ENCODE data around the gene MSL3B.

MSL3B gene

DNA sequence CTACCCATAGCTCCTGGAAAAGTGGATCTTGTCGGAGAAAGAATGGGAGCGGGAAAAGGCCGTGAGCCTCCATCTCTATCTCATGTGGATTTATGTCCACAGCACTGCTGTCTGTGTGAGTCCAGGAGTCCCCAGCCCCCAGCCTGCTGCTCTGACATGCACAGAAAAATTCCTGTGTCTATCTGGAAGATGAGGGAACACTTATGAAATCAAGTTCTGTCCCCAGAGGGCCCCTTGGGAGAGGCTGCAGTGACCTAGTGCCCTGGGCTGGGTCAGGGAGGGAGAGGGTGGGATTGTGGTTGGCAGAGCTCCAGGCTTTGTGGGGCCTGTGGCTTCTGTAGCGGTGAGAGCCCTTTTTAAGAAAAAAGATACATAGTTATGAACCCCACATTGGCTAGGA lies 51.4 kb downstream of the MSL3B start:
- TF ChIP-seq, protein P1, sequence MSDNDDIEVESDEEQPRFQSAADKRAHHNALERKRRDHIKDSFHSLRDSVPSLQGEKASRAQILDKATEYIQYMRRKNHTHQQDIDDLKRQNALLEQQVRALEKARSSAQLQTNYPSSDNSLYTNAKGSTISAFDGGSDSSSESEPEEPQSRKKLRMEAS (IDR thresholded peaks at IDR 0.05): no peak
- TF ChIP-seq CTCF (IDR thresholded peaks at IDR 0.05 in 2 of 3, conservative IDR thresholded peaks at IDR 0.05 in 1 of 3; ENCODE audit: borderline replicate concordance in 1 of 3, insufficient read depth in 1 of 3, low read depth in 2 of 3, low read length in 2 of 3): no peak
- no peak for TF ChIP-seq ZFX (IDR thresholded peaks at IDR 0.05)
- no peak for TF ChIP-seq SIN3A (IDR thresholded peaks at IDR 0.05; ENCODE audit: low read depth)
- no peak for TF ChIP-seq RAD21 (IDR thresholded peaks at IDR 0.05; ENCODE audit: low read depth)
- TF ChIP-seq POLR2A (IDR thresholded peaks at IDR 0.05; ENCODE audit: borderline replicate concordance, extremely low read depth, insufficient read depth, insufficient read length): no peak
- TF ChIP-seq ELF1 (IDR thresholded peaks at IDR 0.05; ENCODE audit: borderline replicate concordance, low read depth): no peak
- no peak overlapping the region for H3K4me2 ChIP-seq (ENCODE audit: low read length)
- H3K4me3 ChIP-seq (replicated peaks in 1 of 2; ENCODE audit: low read depth in 1 of 2, low read length in 2 of 2): no peak overlapping the region
- H3K9me3 ChIP-seq (ENCODE audit: control insufficient read depth in 1 of 2, insufficient read depth in 1 of 2, low read depth in 1 of 2, low read length in 2 of 2): no peaks in the 10 kb centered on the region
- H2AFZ ChIP-seq (ENCODE audit: low read depth, low read length, poor library complexity, severe bottlenecking): no peak overlapping the region
- no peak for DNase-seq (ENCODE audit: low read depth, low spot score)
- ChIA-PET POLR2A (no interaction called here), RAD21 (ENCODE audit: low non-redundant PET in 1 of 2, low total read pairs in 2 of 2, uncharacterized antibody in 2 of 2, unreplicated experiment in 2 of 2) (no interaction called here), CTCF (no interaction called here)
- no peaks in the 10 kb centered on the region for H3K36me3 ChIP-seq (ENCODE audit: control insufficient read depth in 1 of 2, insufficient read depth in 2 of 2, low read length in 2 of 2)
- H3K27me3 ChIP-seq (ENCODE audit: insufficient read depth, low read length): no peaks in the 10 kb centered on the region
- H3K9me2 ChIP-seq (ENCODE audit: insufficient read depth): no peaks in the 10 kb centered on the region
- H3K79me2 ChIP-seq (ENCODE audit: insufficient read depth, low read length): no peaks in the 10 kb centered on the region
- intact Hi-C loops (cut with micrococcal nuclease): no loop called here
- no peak for ATAC-seq
- no peak overlapping the region for H3K27ac ChIP-seq (ENCODE audit: low read depth, low read length)
- no peak overlapping the region for H3K9ac ChIP-seq (ENCODE audit: low read length)
- H4K20me1 ChIP-seq (ENCODE audit: insufficient read depth): no peaks in the 10 kb centered on the region
- no peaks in the 10 kb centered on the region for H3K4me1 ChIP-seq (ENCODE audit: control insufficient read depth in 1 of 2, insufficient read depth in 2 of 2, low read length in 2 of 2)
- no TSS peak for BruUV-seq (replicated peaks)

DNA sequence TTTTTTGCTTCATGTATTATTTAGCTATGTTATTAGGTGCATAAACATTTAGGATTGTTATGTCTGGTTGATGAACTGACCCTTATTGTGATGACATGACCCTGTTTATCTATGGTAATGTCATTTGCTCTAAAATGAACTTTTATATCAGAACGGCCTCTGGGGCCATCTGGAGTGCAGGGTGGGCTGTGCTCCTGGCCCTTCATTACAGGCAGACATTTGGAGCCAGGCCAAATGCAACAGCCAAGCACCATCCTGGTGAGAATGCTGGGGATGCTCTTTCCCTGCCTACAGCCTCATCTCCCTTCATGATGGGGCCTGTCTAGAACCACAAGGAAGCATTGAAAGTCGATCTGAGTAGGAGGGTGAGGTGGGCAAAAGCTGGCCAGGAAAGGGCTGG lies 51.9 kb downstream of the MSL3B start:
- no TSS peak for BruUV-seq (replicated peaks)

More for the DNA sequence above, 51.9 kb downstream of the MSL3B start:
- Histone ChIP-seq H3K9me2 (ENCODE audit: insufficient read depth) (no peaks in the 10 kb centered on the region), H4K20me1 (ENCODE audit: insufficient read depth) (no peaks in the 10 kb centered on the region), H3K36me3 (ENCODE audit: control insufficient read depth in 1 of 2, insufficient read depth in 2 of 2, low read length in 2 of 2) (no peaks in the 10 kb centered on the region), H3K9ac (ENCODE audit: low read length) (no peak overlapping the region), H3K4me3 (replicated peaks in 1 of 2; ENCODE audit: low read depth in 1 of 2, low read length in 2 of 2) (no peak overlapping the region), H3K4me1 (ENCODE audit: control insufficient read depth in 1 of 2, insufficient read depth in 2 of 2, low read length in 2 of 2) (no peaks in the 10 kb centered on the region), H3K79me2 (ENCODE audit: insufficient read depth, low read length) (no peaks in the 10 kb centered on the region), H3K4me2 (ENCODE audit: low read length) (no peak overlapping the region), H3K27ac (ENCODE audit: low read depth, low read length) (no peak overlapping the region), H2AFZ (ENCODE audit: low read depth, low read length, poor library complexity, severe bottlenecking) (no peak overlapping the region), H3K9me3 (ENCODE audit: control insufficient read depth in 1 of 2, insufficient read depth in 1 of 2, low read depth in 1 of 2, low read length in 2 of 2) (no peaks in the 10 kb centered on the region), H3K27me3 (ENCODE audit: insufficient read depth, low read length) (no peaks in the 10 kb centered on the region)
- ChIA-PET CTCF (no interaction called here), RAD21 (ENCODE audit: low non-redundant PET in 1 of 2, low total read pairs in 2 of 2, uncharacterized antibody in 2 of 2, unreplicated experiment in 2 of 2) (no interaction called here), POLR2A (no interaction called here)
- intact Hi-C loops (cut with micrococcal nuclease): no loop called here
- no peak for ATAC-seq
- TF ChIP-seq EZH2 (IDR thresholded peaks at IDR 0.05): no peak
- no peak for TF ChIP-seq ZBTB33 (IDR thresholded peaks at IDR 0.05; ENCODE audit: extremely low read depth, insufficient replicate concordance, low read length)
- no peak for TF ChIP-seq ZNF274 (IDR thresholded peaks at IDR 0.05; ENCODE audit: low read depth, low read length)
- no peak for TF ChIP-seq SP1 (IDR thresholded peaks at IDR 0.05; ENCODE audit: low read depth)
- no peak for TF ChIP-seq POLR2AphosphoS5 (IDR thresholded peaks at IDR 0.05; ENCODE audit: low read depth, low read length)
- DNase-seq (ENCODE audit: low read depth, low spot score): no peak

All from HCT116 (cell line).